ENCODE results near the gene GDF3. TPM values are rescaled to one million over a fixed set of nuclear protein-coding genes. Genes with fewer than 3 reads are reported as not detected.

Gene GDF3
- total and polyA plus RNA-seq, 2 experiments from 2014 or later: 15.3 to 31.7 TPM

DNA sequence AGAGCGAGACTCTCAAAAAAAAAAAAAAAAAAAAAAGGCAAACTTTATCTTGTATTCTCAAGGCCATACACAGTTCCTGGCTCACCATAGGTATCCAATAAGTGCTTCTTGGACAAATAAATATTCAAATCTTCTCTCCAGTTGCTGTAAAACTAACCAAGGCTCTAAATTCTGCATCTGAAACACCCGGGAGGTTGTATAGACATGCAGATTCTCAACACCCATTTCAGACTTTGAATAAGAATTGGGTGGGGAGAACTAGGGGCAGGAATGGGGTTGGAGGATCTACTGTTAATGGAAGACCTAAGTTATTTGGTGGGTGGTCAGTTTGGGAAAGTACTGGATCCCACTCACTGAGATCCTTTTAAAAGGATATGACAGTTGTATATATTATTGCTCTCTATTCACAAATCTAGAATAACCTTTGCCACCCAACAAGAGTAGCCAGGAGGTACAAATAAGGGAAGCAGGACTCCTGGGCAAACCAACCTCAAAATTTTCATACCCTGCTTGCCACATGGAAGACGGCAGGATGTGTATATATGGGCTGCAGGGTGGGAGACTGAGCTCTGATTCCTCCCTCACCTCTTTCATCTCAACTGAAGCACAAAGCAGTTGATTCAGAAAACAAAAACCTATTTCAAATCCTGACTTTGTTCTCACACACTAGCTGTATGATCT, 879 bp downstream of the GDF3 start:
- H3K36me3 ChIP-seq (ENCODE audit: insufficient read depth): no peaks in the 10 kb centered on the region
- Mint-ChIP-seq H3K27ac (peak overlapping the region; percentile 94), H3K36me3 (ENCODE audit: low read depth) (peaks cover 12% of the 10 kb centered on the region), H3K9me3 (no peaks in the 10 kb centered on the region; the same call in 2 of the 3 replicates), H3K4me3 (peak overlapping the region; percentile 7; the same call in 1 of the 3 replicates), H3K4me1 (peaks cover 30% of the 10 kb centered on the region), H3K27me3 (ENCODE audit: insufficient read depth, low read depth, poor library complexity) (peaks cover 13% of the 10 kb centered on the region)
- H3K4me2 ChIP-seq: peak overlapping the region; percentile 48
- H2AFZ ChIP-seq: no peak overlapping the region
- H3K9me2 ChIP-seq (ENCODE audit: insufficient read depth): no peaks in the 10 kb centered on the region
- no peaks in the 10 kb centered on the region for H3K27me3 ChIP-seq (ENCODE audit: insufficient read depth)
- no peaks in the 10 kb centered on the region; the same call in 1 of the 2 replicates for H3K79me2 ChIP-seq (replicated peaks; ENCODE audit: insufficient read depth)
- ATAC-seq (peak; percentile 89), DNase-seq (ENCODE audit: low spot score) (peak; percentile 75)
- peaks cover 28% of the 10 kb centered on the region for H3K4me1 ChIP-seq (ENCODE audit: insufficient read depth)
- peak overlapping the region; percentile 7; the same call in 1 of the 2 replicates for H3K4me3 ChIP-seq
- peak overlapping the region; percentile 97 for H3K27ac ChIP-seq (ENCODE audit: low read depth)
- H3F3A ChIP-seq (replicated peaks; ENCODE audit: low read depth): peaks cover 13% of the 10 kb centered on the region; the same call in 1 of the 2 replicates
- no peaks in the 10 kb centered on the region for H4K20me1 ChIP-seq (replicated peaks; ENCODE audit: insufficient read depth)
- TF ChIP-seq ZNF114 (CRISPR knock-in tag; IDR thresholded peaks at IDR 0.05) (no peak), EZH2 (IDR thresholded peaks at IDR 0.05; ENCODE audit: low read depth, unreplicated experiment) (no peak), NANOG (IDR thresholded peaks at IDR 0.05; ENCODE audit: borderline replicate concordance) (peak; percentile 76; the same call in 1 of the 2 replicates)
- TF ChIP-seq, protein P1, sequence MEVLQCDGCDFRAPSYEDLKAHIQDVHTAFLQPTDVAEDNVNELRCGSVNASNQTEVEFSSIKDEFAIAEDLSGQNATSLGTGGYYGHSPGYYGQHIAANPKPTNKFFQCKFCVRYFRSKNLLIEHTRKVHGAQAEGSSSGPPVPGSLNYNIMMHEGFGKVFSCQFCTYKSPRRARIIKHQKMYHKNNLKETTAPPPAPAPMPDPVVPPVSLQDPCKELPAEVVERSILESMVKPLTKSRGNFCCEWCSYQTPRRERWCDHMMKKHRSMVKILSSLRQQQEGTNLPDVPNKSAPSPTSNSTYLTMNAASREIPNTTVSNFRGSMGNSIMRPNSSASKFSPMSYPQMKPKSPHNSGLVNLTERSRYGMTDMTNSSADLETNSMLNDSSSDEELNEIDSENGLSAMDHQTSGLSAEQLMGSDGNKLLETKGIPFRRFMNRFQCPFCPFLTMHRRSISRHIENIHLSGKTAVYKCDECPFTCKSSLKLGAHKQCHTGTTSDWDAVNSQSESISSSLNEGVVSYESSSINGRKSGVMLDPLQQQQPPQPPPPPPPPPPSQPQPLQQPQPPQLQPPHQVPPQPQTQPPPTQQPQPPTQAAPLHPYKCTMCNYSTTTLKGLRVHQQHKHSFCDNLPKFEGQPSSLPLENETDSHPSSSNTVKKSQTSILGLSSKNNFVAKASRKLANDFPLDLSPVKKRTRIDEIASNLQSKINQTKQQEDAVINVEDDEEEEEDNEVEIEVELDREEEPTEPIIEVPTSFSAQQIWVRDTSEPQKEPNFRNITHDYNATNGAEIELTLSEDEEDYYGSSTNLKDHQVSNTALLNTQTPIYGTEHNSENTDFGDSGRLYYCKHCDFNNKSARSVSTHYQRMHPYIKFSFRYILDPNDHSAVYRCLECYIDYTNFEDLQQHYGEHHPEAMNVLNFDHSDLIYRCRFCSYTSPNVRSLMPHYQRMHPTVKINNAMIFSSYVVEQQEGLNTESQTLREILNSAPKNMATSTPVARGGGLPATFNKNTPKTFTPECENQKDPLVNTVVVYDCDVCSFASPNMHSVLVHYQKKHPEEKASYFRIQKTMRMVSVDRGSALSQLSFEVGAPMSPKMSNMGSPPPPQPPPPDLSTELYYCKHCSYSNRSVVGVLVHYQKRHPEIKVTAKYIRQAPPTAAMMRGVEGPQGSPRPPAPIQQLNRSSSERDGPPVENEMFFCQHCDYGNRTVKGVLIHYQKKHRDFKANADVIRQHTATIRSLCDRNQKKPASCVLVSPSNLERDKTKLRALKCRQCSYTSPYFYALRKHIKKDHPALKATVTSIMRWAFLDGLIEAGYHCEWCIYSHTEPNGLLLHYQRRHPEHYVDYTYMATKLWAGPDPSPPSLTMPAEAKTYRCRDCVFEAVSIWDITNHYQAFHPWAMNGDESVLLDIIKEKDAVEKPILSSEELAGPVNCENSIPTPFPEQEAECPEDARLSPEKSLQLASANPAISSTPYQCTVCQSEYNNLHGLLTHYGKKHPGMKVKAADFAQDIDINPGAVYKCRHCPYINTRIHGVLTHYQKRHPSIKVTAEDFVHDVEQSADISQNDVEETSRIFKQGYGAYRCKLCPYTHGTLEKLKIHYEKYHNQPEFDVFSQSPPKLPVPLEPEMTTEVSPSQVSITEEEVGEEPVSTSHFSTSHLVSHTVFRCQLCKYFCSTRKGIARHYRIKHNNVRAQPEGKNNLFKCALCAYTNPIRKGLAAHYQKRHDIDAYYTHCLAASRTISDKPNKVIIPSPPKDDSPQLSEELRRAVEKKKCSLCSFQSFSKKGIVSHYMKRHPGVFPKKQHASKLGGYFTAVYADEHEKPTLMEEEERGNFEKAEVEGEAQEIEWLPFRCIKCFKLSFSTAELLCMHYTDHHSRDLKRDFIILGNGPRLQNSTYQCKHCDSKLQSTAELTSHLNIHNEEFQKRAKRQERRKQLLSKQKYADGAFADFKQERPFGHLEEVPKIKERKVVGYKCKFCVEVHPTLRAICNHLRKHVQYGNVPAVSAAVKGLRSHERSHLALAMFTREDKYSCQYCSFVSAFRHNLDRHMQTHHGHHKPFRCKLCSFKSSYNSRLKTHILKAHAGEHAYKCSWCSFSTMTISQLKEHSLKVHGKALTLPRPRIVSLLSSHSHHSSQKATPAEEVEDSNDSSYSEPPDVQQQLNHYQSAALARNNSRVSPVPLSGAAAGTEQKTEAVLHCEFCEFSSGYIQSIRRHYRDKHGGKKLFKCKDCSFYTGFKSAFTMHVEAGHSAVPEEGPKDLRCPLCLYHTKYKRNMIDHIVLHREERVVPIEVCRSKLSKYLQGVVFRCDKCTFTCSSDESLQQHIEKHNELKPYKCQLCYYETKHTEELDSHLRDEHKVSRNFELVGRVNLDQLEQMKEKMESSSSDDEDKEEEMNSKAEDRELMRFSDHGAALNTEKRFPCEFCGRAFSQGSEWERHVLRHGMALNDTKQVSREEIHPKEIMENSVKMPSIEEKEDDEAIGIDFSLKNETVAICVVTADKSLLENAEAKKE (CRISPR knock-in tag; IDR thresholded peaks at IDR 0.05): peak; percentile 88

DNA sequence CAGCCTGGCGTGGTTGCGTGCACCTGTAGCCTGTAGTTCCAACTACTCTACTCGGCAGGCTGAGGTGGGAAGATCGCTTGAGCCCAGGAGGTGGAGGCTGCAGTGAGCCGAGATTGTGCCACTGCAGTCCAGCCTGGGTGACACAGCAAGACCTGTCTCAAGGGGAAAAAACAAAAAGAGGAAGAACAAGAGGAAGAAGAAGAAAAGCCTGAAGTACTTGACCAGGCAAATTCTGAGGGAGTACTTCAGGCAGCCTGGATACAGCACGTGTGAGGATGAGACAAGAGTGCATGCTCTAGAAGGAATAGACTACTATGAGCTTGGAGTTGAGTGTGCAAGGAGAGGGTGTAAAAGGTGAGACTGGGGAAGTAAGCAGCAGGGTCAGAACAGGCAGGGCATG, 1.8 kb downstream of the GDF3 start:
- H3K9me3 Mint-ChIP-seq: no peaks in the 10 kb centered on the region; the same call in 2 of the 3 replicates
- H3K4me3 Mint-ChIP-seq: no peak overlapping the region; the same call in 2 of the 3 replicates
- peaks cover 26% of the 10 kb centered on the region for H3K4me1 ChIP-seq (ENCODE audit: insufficient read depth)
- no peaks in the 10 kb centered on the region; the same call in 1 of the 2 replicates for H3K79me2 ChIP-seq (replicated peaks; ENCODE audit: insufficient read depth)
- no peak overlapping the region for H3K4me3 ChIP-seq
- H3K36me3 ChIP-seq (ENCODE audit: insufficient read depth): no peaks in the 10 kb centered on the region
- ATAC-seq (peak; percentile 25), DNase-seq (ENCODE audit: low spot score) (peak; percentile 21)
- peak overlapping the region; percentile 9; the same call in 1 of the 2 replicates for H3K4me2 ChIP-seq
- H3K4me1 Mint-ChIP-seq: peaks cover 30% of the 10 kb centered on the region
- no peaks in the 10 kb centered on the region for H3K27me3 ChIP-seq (ENCODE audit: insufficient read depth)
- H4K20me1 ChIP-seq (replicated peaks; ENCODE audit: insufficient read depth): no peaks in the 10 kb centered on the region
- H3K27me3 Mint-ChIP-seq (ENCODE audit: insufficient read depth, low read depth, poor library complexity): peaks cover 13% of the 10 kb centered on the region
- peaks cover 13% of the 10 kb centered on the region; the same call in 1 of the 2 replicates for H3F3A ChIP-seq (replicated peaks; ENCODE audit: low read depth)
- no peaks in the 10 kb centered on the region for H3K9me2 ChIP-seq (ENCODE audit: insufficient read depth)
- H3K27ac Mint-ChIP-seq: peak overlapping the region; percentile 35
- peak overlapping the region; percentile 72 for H3K27ac ChIP-seq (ENCODE audit: low read depth)
- no peak overlapping the region for H2AFZ ChIP-seq
- H3K36me3 Mint-ChIP-seq (ENCODE audit: low read depth): peaks cover 19% of the 10 kb centered on the region
- TF ChIP-seq, protein P2, sequence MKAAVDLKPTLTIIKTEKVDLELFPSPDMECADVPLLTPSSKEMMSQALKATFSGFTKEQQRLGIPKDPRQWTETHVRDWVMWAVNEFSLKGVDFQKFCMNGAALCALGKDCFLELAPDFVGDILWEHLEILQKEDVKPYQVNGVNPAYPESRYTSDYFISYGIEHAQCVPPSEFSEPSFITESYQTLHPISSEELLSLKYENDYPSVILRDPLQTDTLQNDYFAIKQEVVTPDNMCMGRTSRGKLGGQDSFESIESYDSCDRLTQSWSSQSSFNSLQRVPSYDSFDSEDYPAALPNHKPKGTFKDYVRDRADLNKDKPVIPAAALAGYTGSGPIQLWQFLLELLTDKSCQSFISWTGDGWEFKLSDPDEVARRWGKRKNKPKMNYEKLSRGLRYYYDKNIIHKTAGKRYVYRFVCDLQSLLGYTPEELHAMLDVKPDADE (IDR thresholded peaks at IDR 0.05): no peak
- no peak for TF ChIP-seq NANOG (IDR thresholded peaks at IDR 0.05; ENCODE audit: borderline replicate concordance)
- no peak for TF ChIP-seq STAT1 (IDR thresholded peaks at IDR 0.05; ENCODE audit: unreplicated experiment)
- no peak for TF ChIP-seq EZH2 (IDR thresholded peaks at IDR 0.05; ENCODE audit: low read depth, unreplicated experiment)
- TF ChIP-seq ZNF331 (CRISPR knock-in tag; IDR thresholded peaks at IDR 0.05; ENCODE audit: low read depth): no peak
- no peak for TF ChIP-seq CREB1 (CRISPR knock-in tag; IDR thresholded peaks at IDR 0.05; ENCODE audit: low read depth)
- TF ChIP-seq, protein P3, sequence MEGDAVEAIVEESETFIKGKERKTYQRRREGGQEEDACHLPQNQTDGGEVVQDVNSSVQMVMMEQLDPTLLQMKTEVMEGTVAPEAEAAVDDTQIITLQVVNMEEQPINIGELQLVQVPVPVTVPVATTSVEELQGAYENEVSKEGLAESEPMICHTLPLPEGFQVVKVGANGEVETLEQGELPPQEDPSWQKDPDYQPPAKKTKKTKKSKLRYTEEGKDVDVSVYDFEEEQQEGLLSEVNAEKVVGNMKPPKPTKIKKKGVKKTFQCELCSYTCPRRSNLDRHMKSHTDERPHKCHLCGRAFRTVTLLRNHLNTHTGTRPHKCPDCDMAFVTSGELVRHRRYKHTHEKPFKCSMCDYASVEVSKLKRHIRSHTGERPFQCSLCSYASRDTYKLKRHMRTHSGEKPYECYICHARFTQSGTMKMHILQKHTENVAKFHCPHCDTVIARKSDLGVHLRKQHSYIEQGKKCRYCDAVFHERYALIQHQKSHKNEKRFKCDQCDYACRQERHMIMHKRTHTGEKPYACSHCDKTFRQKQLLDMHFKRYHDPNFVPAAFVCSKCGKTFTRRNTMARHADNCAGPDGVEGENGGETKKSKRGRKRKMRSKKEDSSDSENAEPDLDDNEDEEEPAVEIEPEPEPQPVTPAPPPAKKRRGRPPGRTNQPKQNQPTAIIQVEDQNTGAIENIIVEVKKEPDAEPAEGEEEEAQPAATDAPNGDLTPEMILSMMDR (conservative IDR thresholded peaks at IDR 0.05; ENCODE audit: low read depth in 2 of 2): no peak
